HPDE6-E6E7 (cell line): ENCODE data around the gene UBE2J2.

Source experiments
- DNase-seq: peaks from one replicate; pipeline ENCODE4 v3.0.0; 2011; ENCODE audit warnings: missing footprints; ENCODE audit errors: extremely low spot score

UBE2J2 gene

GRCh38 chr1:1228596-1229321 is 44.9 kb downstream of the UBE2J2 start:
- no peak for DNase-seq

GRCh38 chr1:1228187-1228586 is 45.5 kb downstream of the UBE2J2 start:
- DNase-seq, result no peak

- DNase-seq, result no peak
These were observed 46.3 kb downstream of the UBE2J2 start for GRCh38 chr1:1227386-1227785.

GRCh38 chr1:1226566-1227362 is 46.9 kb downstream of the UBE2J2 start:
- DNase-seq, result no peak

GRCh38 chr1:1225913-1226312 is 47.7 kb downstream of the UBE2J2 start:
- DNase-seq, result no peak

GRCh38 chr1:1225238-1225845 is 48.3 kb downstream of the UBE2J2 start:
- no peak for DNase-seq

- DNase-seq, result no peak
These were observed 49.8 kb downstream of the UBE2J2 start for GRCh38 chr1:1223891-1224290.

- DNase-seq, result no peak
These were observed 50.3 kb downstream of the UBE2J2 start for GRCh38 chr1:1223321-1223720.

- DNase-seq, result no peak
These were observed 51.0 kb downstream of the UBE2J2 start for GRCh38 chr1:1222575-1223225.

- no peak for DNase-seq
These were observed 51.6 kb downstream of the UBE2J2 start for GRCh38 chr1:1221887-1222574.

- no peak for DNase-seq
These were observed 53.5 kb downstream of the UBE2J2 start for GRCh38 chr1:1220197-1220596.

- DNase-seq, result no peak
These were observed 54.3 kb downstream of the UBE2J2 start for GRCh38 chr1:1219341-1219740.

GRCh38 chr1:1218524-1219200 is 55.0 kb downstream of the UBE2J2 start:
- no peak for DNase-seq

- peak; percentile 88 for DNase-seq
These were observed 55.8 kb downstream of the UBE2J2 start for GRCh38 chr1:1217621-1218523.

GRCh38 chr1:1216770-1217620 is 56.7 kb downstream of the UBE2J2 start:
- DNase-seq, result no peak

- no peak for DNase-seq
These were observed 57.6 kb downstream of the UBE2J2 start for GRCh38 chr1:1215881-1216605.

GRCh38 chr1:1215080-1215676 is 58.5 kb downstream of the UBE2J2 start:
- no peak for DNase-seq
